OCI-LY3 (cell line): Measurements from ENCODE around the gene ACSF3.

ENCODE experiments used
- H2AFZ ChIP-seq: fragments of 200-600, 300-600 bp; shearing (Covaris generic); 2 replicates; pipeline ENCODE4 v1.6.0; 2014; ENCODE audit warnings: antibody characterized with exemption, low read depth, low read length
- H3K27ac ChIP-seq: fragments of 200-600, 300-600 bp; sonication (generic); 2 replicates; pipeline ENCODE4 v1.5.1; 2014; ENCODE audit warnings: mild to moderate bottlenecking, low read length, moderate library complexity, mixed read lengths
- H3K27me3 ChIP-seq: fragments of 200-600, 300-600 bp; sonication (generic); 2 replicates; pipeline ENCODE4 v1.6.1; 2014; ENCODE audit warnings: low read depth, low read length, mixed read lengths
- H3K36me3 ChIP-seq: fragments of 200-600, 300-600 bp; sonication (generic); replicated peaks from 2 replicates; pipeline ENCODE3; 2014; ENCODE audit warnings: low read depth, low read length, mixed read lengths
- H3K4me1 ChIP-seq: fragments of 300-600, 200-600 bp; sonication (generic); 2 replicates; pipeline ENCODE4 v1.6.1; 2014; ENCODE audit warnings: low read length, mixed read lengths
- H3K4me2 ChIP-seq: fragments of 200-600, 300-600 bp; sonication (generic); 2 replicates; pipeline ENCODE4 v1.6.1; 2014; ENCODE audit warnings: low read length, mixed read lengths
- H3K4me3 ChIP-seq: fragments of 300-600, 200-600 bp; sonication (generic); 2 replicates; pipeline ENCODE4 v1.5.1; 2014; ENCODE audit warnings: antibody characterized with exemption, mild to moderate bottlenecking, low read length, moderate library complexity
- H3K79me2 ChIP-seq: fragments of 300-600, 200-600 bp; shearing (Covaris generic); 2 replicates; pipeline ENCODE4 v1.6.1; 2014; ENCODE audit warnings: mild to moderate bottlenecking, low read length, mixed read lengths
- H3K9ac ChIP-seq: fragments of 300-600, 200-600 bp; shearing (Covaris generic); 2 replicates; pipeline ENCODE4 v1.6.0; 2014; ENCODE audit warnings: mild to moderate bottlenecking, low read length, moderate library complexity
- H3K9me3 ChIP-seq: fragments of 200-600, 300-600 bp; shearing (Covaris generic); 2 replicates; pipeline ENCODE4 v1.6.1; 2014; ENCODE audit warnings: low read length, mixed read lengths; ENCODE audit not compliant: insufficient read depth
- H4K20me1 ChIP-seq: fragments of 200-600, 300-600 bp; sonication (generic); 2 replicates; pipeline ENCODE4 v1.6.1; 2016; ENCODE audit warnings: low read length, mixed read lengths; ENCODE audit not compliant: insufficient read depth
- CTCF ChIP-seq: fragments of 200-600, 300-600 bp; sonication (generic); IDR thresholded peaks from 2 replicates; pipeline ENCODE4 v1.5.1; 2014; ENCODE audit warnings: antibody characterized with exemption, low read length, low read depth
- EZH2phosphoT487 ChIP-seq: fragments of 200-600 bp; shearing (Covaris generic); IDR thresholded peaks from 2 replicates; pipeline ENCODE4 v1.6.1; 2018; ENCODE audit warnings: antibody characterized with exemption, mixed run types, low read depth

The ACSF3 gene

GRCh38 chr16:89098767-89099430 is 5.2 kb downstream of the ACSF3 start:
- Histone ChIP-seq H3K27ac (peak overlapping the region; percentile 14; the same call in 1 of the 2 replicates), H3K27me3 (no peaks in the 10 kb centered on the region), H3K4me2 (peak overlapping the region; percentile 34), H3K36me3 (peaks cover 61% of the 10 kb centered on the region), H2AFZ (no peak overlapping the region), H3K4me3 (no peak overlapping the region), H3K4me1 (peaks cover 44% of the 10 kb centered on the region), H3K9ac (no peak overlapping the region), H3K79me2 (peaks cover 75% of the 10 kb centered on the region), H4K20me1 (peaks cover 53% of the 10 kb centered on the region), H3K9me3 (no peaks in the 10 kb centered on the region; the same call in 1 of the 2 replicates)
- no peak for TF ChIP-seq CTCF

- Histone ChIP-seq H3K9ac (no peak overlapping the region), H3K4me1 (peaks cover 40% of the 10 kb centered on the region), H3K27ac (no peak overlapping the region), H3K4me3 (no peak overlapping the region), H3K79me2 (peaks cover 65% of the 10 kb centered on the region), H2AFZ (no peak overlapping the region), H3K9me3 (no peaks in the 10 kb centered on the region; the same call in 1 of the 2 replicates), H3K36me3 (peaks cover 70% of the 10 kb centered on the region), H3K27me3 (no peaks in the 10 kb centered on the region), H4K20me1 (peaks cover 54% of the 10 kb centered on the region), H3K4me2 (no peak overlapping the region)
- no peak for TF ChIP-seq CTCF
- no peak for TF ChIP-seq EZH2phosphoT487
Measured at GRCh38 chr16:89099905-89100304, 6.3 kb downstream of the ACSF3 start.

- no peak overlapping the region for H3K9ac ChIP-seq
- no peak for TF ChIP-seq EZH2phosphoT487
- no peak for TF ChIP-seq CTCF
- H4K20me1 ChIP-seq: peaks cover 50% of the 10 kb centered on the region
- H3K27ac ChIP-seq: no peak overlapping the region
- no peak overlapping the region for H2AFZ ChIP-seq
- H3K79me2 ChIP-seq: peaks cover 57% of the 10 kb centered on the region
- no peaks in the 10 kb centered on the region for H3K27me3 ChIP-seq
- H3K4me2 ChIP-seq: no peak overlapping the region
- no peaks in the 10 kb centered on the region; the same call in 1 of the 2 replicates for H3K9me3 ChIP-seq
- peaks cover 32% of the 10 kb centered on the region for H3K4me1 ChIP-seq
- H3K36me3 ChIP-seq: peaks cover 75% of the 10 kb centered on the region
- H3K4me3 ChIP-seq: no peak overlapping the region
Measured at GRCh38 chr16:89100601-89101302, 7.1 kb downstream of the ACSF3 start.

GRCh38 chr16:89101303-89102040 is 7.8 kb downstream of the ACSF3 start:
- Histone ChIP-seq H3K4me2 (no peak overlapping the region), H3K4me3 (no peak overlapping the region), H3K27me3 (no peaks in the 10 kb centered on the region), H4K20me1 (peaks cover 43% of the 10 kb centered on the region), H3K9me3 (no peaks in the 10 kb centered on the region; the same call in 1 of the 2 replicates), H2AFZ (no peak overlapping the region), H3K79me2 (peaks cover 49% of the 10 kb centered on the region), H3K27ac (no peak overlapping the region), H3K36me3 (peaks cover 72% of the 10 kb centered on the region), H3K9ac (no peak overlapping the region), H3K4me1 (peaks cover 25% of the 10 kb centered on the region)
- TF ChIP-seq CTCF (no peak), EZH2phosphoT487 (no peak)
